Panc1 (cell line): Measurements from ENCODE around the gene MT1E. TPM values are rescaled to one million over a fixed set of nuclear protein-coding genes. Genes with fewer than 3 reads are reported as not detected.
A peak's percentile ranks its signal among the peaks of the same experiment; 100 is the strongest.

ENCODE experiments used
- ATAC-seq: fragments of 200-7000 bp; cut with Tn5 transposase; 2 replicates; pipeline ENCODE4 v1.9.1; 2020; ENCODE audit warnings: mild to moderate bottlenecking, moderate library complexity
- BruUV-seq: library from RNA; stranded (reverse); fragments of 400-500 nt; replicated peaks from 2 replicates; lab custom pipeline; 2021; lab: Mats Ljungman, UMichigan
- CTCF ChIA-PET: fragments of 300-600 bp; sonication (Branson Sonifier 250); formaldehyde crosslinking; loops from one replicate; lab custom pipeline; 2022; ENCODE audit warnings: antibody characterized with exemption; lab: Charles Lee
- POLR2A ChIA-PET: fragments of 300-600 bp; sonication (Branson Sonifier 250); formaldehyde crosslinking; loops from one replicate; lab custom pipeline; 2022; ENCODE audit warnings: antibody characterized with exemption; lab: Charles Lee
- DNase-seq: peaks from one replicate; pipeline ENCODE4 v3.0.0-alpha.2; 2010; ENCODE audit warnings: low read depth, low spot score
- H3K27ac ChIP-seq: 2 replicates; pipeline ENCODE4 v1.5.1; 2011; ENCODE audit warnings: mild to moderate bottlenecking, low read length, inconsistent platforms
- H3K27me3 ChIP-seq: fragments of 200-500 bp; sonication (Bioruptor generic); 2 replicates; pipeline ENCODE4 v1.6.0; 2014; ENCODE audit warnings: low read length, inconsistent platforms; ENCODE audit not compliant: control insufficient read depth, insufficient read depth
- H3K36me3 ChIP-seq: fragments of 200-500 bp; sonication (Bioruptor generic); 2 replicates; pipeline ENCODE4 v1.5.1; 2014; ENCODE audit warnings: inconsistent platforms, mild to moderate bottlenecking, low read length, moderate library complexity; ENCODE audit not compliant: control insufficient read depth, insufficient read depth
- H3K4me1 ChIP-seq: 2 replicates; pipeline ENCODE4 v1.5.1; 2011; ENCODE audit warnings: inconsistent platforms, mild to moderate bottlenecking, low read length, moderate library complexity; ENCODE audit not compliant: control insufficient read depth, insufficient read depth
- H3K4me3 ChIP-seq, 2 experiments: 2 replicates each; pipeline ENCODE4 v1.5.1; 2011 to 2012; ENCODE audit warnings: low read depth in 2 of 2, low read length in 2 of 2, mild to moderate bottlenecking in 2 of 2, inconsistent platforms in 1 of 2, moderate library complexity in 1 of 2
- H3K9me3 ChIP-seq: fragments of 200-500 bp; sonication (Bioruptor generic); 2 replicates; pipeline ENCODE4 v1.5.1; 2014; ENCODE audit warnings: low read depth, mild to moderate bottlenecking, inconsistent platforms, low read length, moderate library complexity; ENCODE audit not compliant: control insufficient read depth, insufficient read depth
- CTCF ChIP-seq: fragments of 450-650 bp; IDR thresholded peaks from 2 replicates; pipeline ENCODE4 v1.5.1; 2017; ENCODE audit warnings: mild to moderate bottlenecking
- POLR2AphosphoS5 ChIP-seq: IDR thresholded peaks from 2 replicates; pipeline ENCODE4 v1.6.1; 2012; ENCODE audit warnings: mild to moderate bottlenecking, low read depth, low read length, moderate library complexity
- REST ChIP-seq, 2 experiments: IDR thresholded peaks; 2 replicates each; pipeline ENCODE4 v1.6.1; 2011 to 2012; ENCODE audit warnings: low read depth in 2 of 2, control low read depth in 1 of 2, low read length in 1 of 2, mild to moderate bottlenecking in 1 of 2, moderate library complexity in 1 of 2; ENCODE audit not compliant: insufficient read depth in 1 of 2
- SIN3A ChIP-seq: IDR thresholded peaks from 2 replicates; pipeline ENCODE4 v1.6.1; 2012; ENCODE audit warnings: low read depth, mild to moderate bottlenecking, low read length, moderate library complexity, borderline replicate concordance; ENCODE audit not compliant: insufficient read depth
- TCF7L2 ChIP-seq: IDR thresholded peaks from 2 replicates; pipeline ENCODE4 v1.6.1; 2011; ENCODE audit warnings: mild to moderate bottlenecking, low read depth, low read length, inconsistent platforms
- in situ Hi-C: cut with HindIII; loops from 2 replicates; pipeline ENCODE4 v1.10.0; 2016; ENCODE audit warnings: low sequenced_read_pairs, low pct_unique_long_range_greater_than_20kb
- intact Hi-C: fragments of 100-400 bp; cut with micrococcal nuclease; formaldehyde crosslinking; loops from one replicate; pipeline ENCODE4 v1.10.0; 2022; ENCODE audit not compliant: unreplicated experiment
- total RNA-seq: library from RNA; stranded (reverse); gene quantifications from one replicate; pipeline ENCODE4 v1.2.1, GENCODE V29; 2021; ENCODE audit not compliant: unreplicated experiment

Gene MT1E
- total RNA-seq, 1 experiment from 2014 or later = 170 TPM

- no peak for ATAC-seq
- POLR2A ChIA-PET = no interaction called here
- no peaks in the 10 kb centered on the region for H3K9me3 ChIP-seq
- CTCF ChIA-PET = no interaction called here
- H3K27me3 ChIP-seq = no peaks in the 10 kb centered on the region
- H3K36me3 ChIP-seq = no peaks in the 10 kb centered on the region
- TF ChIP-seq POLR2AphosphoS5 = no peak
- BruUV-seq = no TSS peak
- intact Hi-C loops (no loop called here), in situ Hi-C loops (no loop called here)
- H3K4me1 ChIP-seq = no peaks in the 10 kb centered on the region
- no peak overlapping the region for H3K27ac ChIP-seq
- DNase-seq = no peak
- H3K4me3 ChIP-seq = no peak overlapping the region
Observed at GRCh38 chr16:56583351-56584168, 42.0 kb upstream of the MT1E start.

GRCh38 chr16:56584276-56584675 lies 41.3 kb upstream of the MT1E start:
- no peak for DNase-seq
- Histone ChIP-seq H3K27ac (no peak overlapping the region), H3K27me3 (no peaks in the 10 kb centered on the region; the same call in 1 of the 2 replicates), H3K9me3 (no peaks in the 10 kb centered on the region), H3K4me1 (no peaks in the 10 kb centered on the region), H3K4me3 (no peak overlapping the region), H3K36me3 (no peaks in the 10 kb centered on the region)
- in situ Hi-C loops = no loop called here
- intact Hi-C loops = no loop called here
- no peak for ATAC-seq
- TF ChIP-seq SIN3A (no peak), REST (IDR thresholded peaks at IDR 0.05; ENCODE audit: insufficient read depth in 1 of 2, low read depth in 2 of 2, low read length in 1 of 2) (no peak), POLR2AphosphoS5 (no peak), CTCF (no peak), TCF7L2 (no peak)
- no TSS peak for BruUV-seq
- ChIA-PET CTCF (no interaction called here), POLR2A (no interaction called here)

GRCh38 chr16:56588781-56589140 lies 36.8 kb upstream of the MT1E start:
- peak overlapping the region in 1 of 2 experiments; percentile 16; a peak in 1 of 4 replicates for H3K4me3 ChIP-seq
- no TSS peak for BruUV-seq
- no peak for DNase-seq
- ATAC-seq = no peak
- no peak for TF ChIP-seq CTCF
- no peak for TF ChIP-seq REST (IDR thresholded peaks at IDR 0.05; ENCODE audit: insufficient read depth in 1 of 2, low read depth in 2 of 2, low read length in 1 of 2)
- TF ChIP-seq SIN3A = no peak
- TF ChIP-seq TCF7L2 = no peak
- no peak for TF ChIP-seq POLR2AphosphoS5
- no peaks in the 10 kb centered on the region for H3K36me3 ChIP-seq
- intact Hi-C loops = no loop called here
- H3K27ac ChIP-seq = no peak overlapping the region
- no peaks in the 10 kb centered on the region for H3K4me1 ChIP-seq
- ChIA-PET CTCF (no interaction called here), POLR2A (no interaction called here)
- no peaks in the 10 kb centered on the region for H3K9me3 ChIP-seq
- H3K27me3 ChIP-seq = no peaks in the 10 kb centered on the region; the same call in 1 of the 2 replicates
- in situ Hi-C loops = no loop called here
